Panc1 (cell line): ENCODE results near the gene PTPRF. TPM values are rescaled to one million over a fixed set of nuclear protein-coding genes. Genes with fewer than 3 reads are reported as not detected.

ENCODE experiments used
- ATAC-seq: fragments of 200-7000 bp; cut with Tn5 transposase; 2 replicates; pipeline ENCODE4 v1.9.1; 2020; ENCODE audit warnings: mild to moderate bottlenecking, moderate library complexity
- BruUV-seq: library from RNA; stranded (reverse); fragments of 400-500 nt; replicated peaks from 2 replicates; lab custom pipeline; 2021; lab: Mats Ljungman, UMichigan
- CTCF ChIA-PET: fragments of 300-600 bp; sonication (Branson Sonifier 250); formaldehyde crosslinking; loops from one replicate; lab custom pipeline; 2022; ENCODE audit warnings: antibody characterized with exemption; lab: Charles Lee
- POLR2A ChIA-PET: fragments of 300-600 bp; sonication (Branson Sonifier 250); formaldehyde crosslinking; loops from one replicate; lab custom pipeline; 2022; ENCODE audit warnings: antibody characterized with exemption; lab: Charles Lee
- DNase-seq: peaks from one replicate; pipeline ENCODE4 v3.0.0-alpha.2; 2010; ENCODE audit warnings: low read depth, low spot score
- H3K27ac ChIP-seq: 2 replicates; pipeline ENCODE4 v1.5.1; 2011; ENCODE audit warnings: mild to moderate bottlenecking, low read length, inconsistent platforms
- H3K27me3 ChIP-seq: fragments of 200-500 bp; sonication (Bioruptor generic); 2 replicates; pipeline ENCODE4 v1.6.0; 2014; ENCODE audit warnings: low read length, inconsistent platforms; ENCODE audit not compliant: control insufficient read depth, insufficient read depth
- H3K36me3 ChIP-seq: fragments of 200-500 bp; sonication (Bioruptor generic); 2 replicates; pipeline ENCODE4 v1.5.1; 2014; ENCODE audit warnings: inconsistent platforms, mild to moderate bottlenecking, low read length, moderate library complexity; ENCODE audit not compliant: control insufficient read depth, insufficient read depth
- H3K4me1 ChIP-seq: 2 replicates; pipeline ENCODE4 v1.5.1; 2011; ENCODE audit warnings: inconsistent platforms, mild to moderate bottlenecking, low read length, moderate library complexity; ENCODE audit not compliant: control insufficient read depth, insufficient read depth
- H3K4me3 ChIP-seq, 2 experiments: 2 replicates each; pipeline ENCODE4 v1.5.1; 2011 to 2012; ENCODE audit warnings: low read depth in 2 of 2, low read length in 2 of 2, mild to moderate bottlenecking in 2 of 2, inconsistent platforms in 1 of 2, moderate library complexity in 1 of 2
- H3K9me3 ChIP-seq: fragments of 200-500 bp; sonication (Bioruptor generic); 2 replicates; pipeline ENCODE4 v1.5.1; 2014; ENCODE audit warnings: low read depth, mild to moderate bottlenecking, inconsistent platforms, low read length, moderate library complexity; ENCODE audit not compliant: control insufficient read depth, insufficient read depth
- POLR2AphosphoS5 ChIP-seq: IDR thresholded peaks from 2 replicates; pipeline ENCODE4 v1.6.1; 2012; ENCODE audit warnings: mild to moderate bottlenecking, low read depth, low read length, moderate library complexity
- REST ChIP-seq, 2 experiments: IDR thresholded peaks; 2 replicates each; pipeline ENCODE4 v1.6.1; 2011 to 2012; ENCODE audit warnings: low read depth in 2 of 2, control low read depth in 1 of 2, low read length in 1 of 2, mild to moderate bottlenecking in 1 of 2, moderate library complexity in 1 of 2; ENCODE audit not compliant: insufficient read depth in 1 of 2
- SIN3A ChIP-seq: IDR thresholded peaks from 2 replicates; pipeline ENCODE4 v1.6.1; 2012; ENCODE audit warnings: low read depth, mild to moderate bottlenecking, low read length, moderate library complexity, borderline replicate concordance; ENCODE audit not compliant: insufficient read depth
- TCF7L2 ChIP-seq: IDR thresholded peaks from 2 replicates; pipeline ENCODE4 v1.6.1; 2011; ENCODE audit warnings: mild to moderate bottlenecking, low read depth, low read length, inconsistent platforms
- in situ Hi-C: cut with HindIII; loops from 2 replicates; pipeline ENCODE4 v1.10.0; 2016; ENCODE audit warnings: low sequenced_read_pairs, low pct_unique_long_range_greater_than_20kb
- intact Hi-C: fragments of 100-400 bp; cut with micrococcal nuclease; formaldehyde crosslinking; loops from one replicate; pipeline ENCODE4 v1.10.0; 2022; ENCODE audit not compliant: unreplicated experiment
- total RNA-seq: library from RNA; stranded (reverse); gene quantifications from one replicate; pipeline ENCODE4 v1.2.1, GENCODE V29; 2021; ENCODE audit not compliant: unreplicated experiment
- TF ChIP-seq, protein P1 (sequence below): fragments of 450-650 bp; IDR thresholded peaks from 2 replicates; pipeline ENCODE4 v1.5.1; 2017; ENCODE audit warnings: mild to moderate bottlenecking

The PTPRF gene
- total RNA-seq, 1 experiment from 2014 or later: 77.5 TPM

DNA sequence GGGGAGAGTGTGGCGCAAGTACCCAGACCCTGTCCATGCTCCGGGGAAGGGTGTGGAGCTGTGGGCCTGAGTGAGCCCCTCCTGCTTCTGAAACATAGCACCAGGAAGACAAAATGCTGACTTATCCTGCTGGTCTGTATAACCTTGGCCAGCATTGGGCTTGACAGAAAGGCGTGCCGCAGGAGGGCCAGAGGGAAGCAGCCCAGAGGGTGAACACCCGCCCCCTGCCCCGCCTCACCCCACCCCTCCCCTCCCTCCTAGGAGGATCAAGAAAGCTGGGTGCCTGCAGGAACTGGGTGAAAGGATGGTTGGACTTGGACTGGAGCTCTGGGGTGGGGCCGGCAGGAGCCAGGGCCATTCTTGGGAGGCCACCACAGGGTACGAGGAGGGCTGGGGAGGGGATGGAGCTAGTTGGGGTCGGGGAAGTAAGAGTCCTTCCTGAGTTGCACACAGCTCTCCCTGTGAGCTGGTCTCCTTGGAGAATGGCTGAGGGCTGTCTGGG lies 27.1 kb downstream of the PTPRF start:
- CTCF ChIA-PET: no interaction called here
- in situ Hi-C loops: no loop called here
- Histone ChIP-seq H3K4me1 (no peaks in the 10 kb centered on the region), H3K27ac (no peak overlapping the region), H3K4me3 (no peak overlapping the region), H3K27me3 (no peaks in the 10 kb centered on the region), H3K9me3 (no peaks in the 10 kb centered on the region), H3K36me3 (no peaks in the 10 kb centered on the region)
- intact Hi-C loops: no loop called here
- TF ChIP-seq REST (IDR thresholded peaks at IDR 0.05; ENCODE audit: insufficient read depth in 1 of 2, low read depth in 2 of 2, low read length in 1 of 2) (no peak), SIN3A (no peak), POLR2AphosphoS5 (no peak), TCF7L2 (no peak)
- TF ChIP-seq, protein P1, sequence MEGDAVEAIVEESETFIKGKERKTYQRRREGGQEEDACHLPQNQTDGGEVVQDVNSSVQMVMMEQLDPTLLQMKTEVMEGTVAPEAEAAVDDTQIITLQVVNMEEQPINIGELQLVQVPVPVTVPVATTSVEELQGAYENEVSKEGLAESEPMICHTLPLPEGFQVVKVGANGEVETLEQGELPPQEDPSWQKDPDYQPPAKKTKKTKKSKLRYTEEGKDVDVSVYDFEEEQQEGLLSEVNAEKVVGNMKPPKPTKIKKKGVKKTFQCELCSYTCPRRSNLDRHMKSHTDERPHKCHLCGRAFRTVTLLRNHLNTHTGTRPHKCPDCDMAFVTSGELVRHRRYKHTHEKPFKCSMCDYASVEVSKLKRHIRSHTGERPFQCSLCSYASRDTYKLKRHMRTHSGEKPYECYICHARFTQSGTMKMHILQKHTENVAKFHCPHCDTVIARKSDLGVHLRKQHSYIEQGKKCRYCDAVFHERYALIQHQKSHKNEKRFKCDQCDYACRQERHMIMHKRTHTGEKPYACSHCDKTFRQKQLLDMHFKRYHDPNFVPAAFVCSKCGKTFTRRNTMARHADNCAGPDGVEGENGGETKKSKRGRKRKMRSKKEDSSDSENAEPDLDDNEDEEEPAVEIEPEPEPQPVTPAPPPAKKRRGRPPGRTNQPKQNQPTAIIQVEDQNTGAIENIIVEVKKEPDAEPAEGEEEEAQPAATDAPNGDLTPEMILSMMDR: no peak
- BruUV-seq: no TSS peak
- ATAC-seq (no peak), DNase-seq (no peak)
- POLR2A ChIA-PET: no interaction called here

- intact Hi-C loops: no loop called here
- POLR2A ChIA-PET: no interaction called here
- Histone ChIP-seq H3K36me3 (no peaks in the 10 kb centered on the region), H3K4me3 (no peak overlapping the region), H3K27me3 (no peaks in the 10 kb centered on the region), H3K27ac (no peak overlapping the region), H3K4me1 (no peaks in the 10 kb centered on the region), H3K9me3 (no peaks in the 10 kb centered on the region)
- in situ Hi-C loops: no loop called here
- ATAC-seq: no peak
- TF ChIP-seq REST (IDR thresholded peaks at IDR 0.05; ENCODE audit: insufficient read depth in 1 of 2, low read depth in 2 of 2, low read length in 1 of 2): no peak
- TF ChIP-seq, protein P1: no peak
- TF ChIP-seq SIN3A: no peak
- no peak for TF ChIP-seq TCF7L2
- no peak for TF ChIP-seq POLR2AphosphoS5
- CTCF ChIA-PET: no interaction called here
- no TSS peak for BruUV-seq
- no peak for DNase-seq
These were observed 27.7 kb downstream of the PTPRF start for GRCh38 chr1:43558346-43558841.
